OCI-M2 (cell line): Measurements from ENCODE around the gene PTPRH.

ENCODE experiments used
- DNase-seq: peaks from one replicate; lab custom pipeline; 2025; ENCODE audit not compliant: unreplicated experiment; lab: John Stamatoyannopoulos, UW

The PTPRH gene

GRCh38 chr19:55245236-55245904 is 36.1 kb upstream of the PTPRH start:
- DNase-seq, result no peak

GRCh38 chr19:55244004-55244680 is 34.8 kb upstream of the PTPRH start:
- DNase-seq, result no peak

- DNase-seq, result no peak
These were observed 33.2 kb upstream of the PTPRH start for GRCh38 chr19:55242517-55242916.

GRCh38 chr19:55241935-55242464 is 32.7 kb upstream of the PTPRH start:
- DNase-seq, result no peak

- no peak for DNase-seq
These were observed 32.0 kb upstream of the PTPRH start for GRCh38 chr19:55241143-55241934.

GRCh38 chr19:55240713-55241020 is 31.4 kb upstream of the PTPRH start:
- no peak for DNase-seq

GRCh38 chr19:55239004-55239403 is 29.7 kb upstream of the PTPRH start:
- no peak for DNase-seq

- no peak for DNase-seq
These were observed 28.7 kb upstream of the PTPRH start for GRCh38 chr19:55238030-55238429.

GRCh38 chr19:55232986-55233385 is 23.7 kb upstream of the PTPRH start:
- DNase-seq, result no peak

GRCh38 chr19:55232286-55232602 is 22.9 kb upstream of the PTPRH start:
- DNase-seq, result no peak

GRCh38 chr19:55231391-55232285 is 22.3 kb upstream of the PTPRH start:
- DNase-seq, result no peak

GRCh38 chr19:55230780-55231179 is 21.5 kb upstream of the PTPRH start:
- no peak for DNase-seq

GRCh38 chr19:55230329-55230728 is 21.0 kb upstream of the PTPRH start:
- DNase-seq, result no peak

GRCh38 chr19:55229789-55230182 is 20.5 kb upstream of the PTPRH start:
- DNase-seq, result no peak

- DNase-seq, result no peak
These were observed 20.0 kb upstream of the PTPRH start for GRCh38 chr19:55229145-55229788.

GRCh38 chr19:55228403-55229031 is 19.2 kb upstream of the PTPRH start, which contains the start of gene TMEM86B:
TSS of gene TMEM86B (minus strand) at chr19:55228763. CDS start at chr19:55228741, 22 bp downstream.
- no peak for DNase-seq

GRCh38 chr19:55228015-55228391 is 18.7 kb upstream of the PTPRH start:
- DNase-seq, result no peak

- no peak for DNase-seq
These were observed 18.1 kb upstream of the PTPRH start for GRCh38 chr19:55227241-55228014.

GRCh38 chr19:55226788-55227187 is 17.5 kb upstream of the PTPRH start:
- DNase-seq, result no peak
